ENCODE data around the gene KLRF2. TPM values are rescaled to one million over a fixed set of nuclear protein-coding genes. Genes with fewer than 3 reads are reported as not detected.

Gene KLRF2
- total RNA-seq, 1 donor from 2014 or later: not detected

DNA sequence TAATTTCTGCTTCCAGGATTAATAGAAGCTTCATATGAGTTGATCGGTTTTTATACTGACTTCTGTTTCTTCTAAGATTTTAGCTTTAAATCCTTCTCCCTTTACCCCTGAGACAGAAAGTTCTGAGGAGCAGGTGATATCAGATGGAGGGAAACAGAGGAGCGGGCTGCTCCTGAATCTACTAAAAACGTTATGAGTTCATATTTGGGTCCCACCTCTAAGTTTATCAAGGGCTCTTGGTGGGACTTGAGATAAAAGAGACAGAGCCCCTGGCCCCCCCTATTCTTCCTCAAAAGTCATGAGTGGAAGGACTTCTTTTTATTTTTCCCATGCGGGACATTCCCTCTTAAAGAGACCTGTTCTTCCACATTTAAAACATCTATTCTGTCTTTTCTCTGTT lies 27.1 kb downstream of the KLRF2 start:
- Mint-ChIP-seq H3K27me3 (ENCODE audit: unreplicated experiment) (peaks cover 1% of the 10 kb centered on the region), H3K36me3 (ENCODE audit: unreplicated experiment) (peaks cover 10% of the 10 kb centered on the region), H3K4me3 (ENCODE audit: unreplicated experiment) (no peak overlapping the region), H3K27ac (ENCODE audit: unreplicated experiment) (no peak overlapping the region), H3K9me3 (ENCODE audit: unreplicated experiment) (peaks cover 5% of the 10 kb centered on the region), H3K4me1 (ENCODE audit: low read depth, unreplicated experiment) (no peaks in the 10 kb centered on the region)
- DNase-seq: no peak
- TF ChIP-seq, protein P1, sequence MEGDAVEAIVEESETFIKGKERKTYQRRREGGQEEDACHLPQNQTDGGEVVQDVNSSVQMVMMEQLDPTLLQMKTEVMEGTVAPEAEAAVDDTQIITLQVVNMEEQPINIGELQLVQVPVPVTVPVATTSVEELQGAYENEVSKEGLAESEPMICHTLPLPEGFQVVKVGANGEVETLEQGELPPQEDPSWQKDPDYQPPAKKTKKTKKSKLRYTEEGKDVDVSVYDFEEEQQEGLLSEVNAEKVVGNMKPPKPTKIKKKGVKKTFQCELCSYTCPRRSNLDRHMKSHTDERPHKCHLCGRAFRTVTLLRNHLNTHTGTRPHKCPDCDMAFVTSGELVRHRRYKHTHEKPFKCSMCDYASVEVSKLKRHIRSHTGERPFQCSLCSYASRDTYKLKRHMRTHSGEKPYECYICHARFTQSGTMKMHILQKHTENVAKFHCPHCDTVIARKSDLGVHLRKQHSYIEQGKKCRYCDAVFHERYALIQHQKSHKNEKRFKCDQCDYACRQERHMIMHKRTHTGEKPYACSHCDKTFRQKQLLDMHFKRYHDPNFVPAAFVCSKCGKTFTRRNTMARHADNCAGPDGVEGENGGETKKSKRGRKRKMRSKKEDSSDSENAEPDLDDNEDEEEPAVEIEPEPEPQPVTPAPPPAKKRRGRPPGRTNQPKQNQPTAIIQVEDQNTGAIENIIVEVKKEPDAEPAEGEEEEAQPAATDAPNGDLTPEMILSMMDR (IDR thresholded peaks at IDR 0.05; ENCODE audit: partially characterized antibody, unreplicated experiment): no peak

DNA sequence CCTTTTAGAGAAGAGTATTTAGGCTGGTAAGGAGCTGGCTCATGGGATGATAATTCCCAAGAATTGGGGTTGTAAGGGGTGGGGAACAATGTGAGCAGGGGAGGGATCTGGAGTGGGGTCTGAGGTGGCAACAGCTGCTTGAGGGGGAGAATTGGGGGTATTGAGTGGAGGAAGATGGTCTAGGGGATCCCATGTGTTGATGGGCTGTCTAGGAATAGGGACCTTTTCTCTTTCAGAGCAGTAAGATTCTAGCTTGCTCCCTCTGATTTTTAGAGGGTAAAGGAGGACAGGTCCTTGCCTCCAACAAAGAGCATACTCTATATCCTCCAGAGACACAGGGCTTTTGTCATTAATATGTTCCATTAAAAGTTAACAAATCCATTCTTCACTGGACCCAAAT lies 28.4 kb downstream of the KLRF2 start:
- Mint-ChIP-seq H3K36me3 (ENCODE audit: unreplicated experiment) (peaks cover 10% of the 10 kb centered on the region), H3K4me1 (ENCODE audit: low read depth, unreplicated experiment) (no peaks in the 10 kb centered on the region), H3K9me3 (ENCODE audit: unreplicated experiment) (peaks cover 5% of the 10 kb centered on the region), H3K27ac (ENCODE audit: unreplicated experiment) (no peak overlapping the region), H3K4me3 (ENCODE audit: unreplicated experiment) (no peak overlapping the region), H3K27me3 (ENCODE audit: unreplicated experiment) (peaks cover 1% of the 10 kb centered on the region)
- TF ChIP-seq, protein P1 (IDR thresholded peaks at IDR 0.05; ENCODE audit: partially characterized antibody, unreplicated experiment): no peak
- DNase-seq: no peak

DNA sequence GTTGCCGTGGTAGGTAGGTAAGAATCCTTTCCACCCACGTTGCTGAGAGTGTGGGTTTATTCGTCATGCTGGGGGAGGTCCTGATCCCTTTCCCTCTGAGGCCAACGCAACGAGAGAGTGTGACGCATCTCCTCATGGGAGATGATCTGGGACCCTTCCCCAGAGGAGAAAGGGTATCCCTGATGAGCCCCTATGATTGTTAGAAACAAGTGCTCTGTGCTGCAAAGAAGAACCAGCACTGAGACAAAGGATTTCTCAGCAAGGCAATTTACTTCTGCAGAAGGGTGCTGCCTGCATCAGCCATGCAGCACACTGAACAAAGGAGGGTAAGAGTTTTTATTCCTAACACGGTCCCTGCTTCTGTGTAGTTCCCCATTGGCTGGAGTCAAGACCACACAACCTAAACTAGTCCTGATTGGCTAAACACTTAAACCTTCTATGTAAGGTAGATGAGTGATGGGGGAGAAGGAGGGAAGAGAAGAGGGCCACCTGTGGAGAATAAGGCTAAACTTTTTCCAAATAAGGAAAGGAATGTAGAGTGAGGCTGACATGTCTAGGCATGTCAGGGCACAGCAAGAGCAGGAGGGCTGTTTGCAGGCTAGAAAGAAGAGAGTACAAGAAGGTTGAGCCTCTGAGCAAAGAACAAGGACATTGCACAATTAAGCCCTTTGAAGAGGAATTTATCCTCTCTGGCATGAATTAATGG lies 29.6 kb downstream of the KLRF2 start:
- no peak for DNase-seq
- Mint-ChIP-seq H3K36me3 (ENCODE audit: unreplicated experiment) (peaks cover 10% of the 10 kb centered on the region), H3K9me3 (ENCODE audit: unreplicated experiment) (peaks cover 5% of the 10 kb centered on the region), H3K4me3 (ENCODE audit: unreplicated experiment) (no peak overlapping the region), H3K27me3 (ENCODE audit: unreplicated experiment) (peaks cover 1% of the 10 kb centered on the region), H3K4me1 (ENCODE audit: low read depth, unreplicated experiment) (no peaks in the 10 kb centered on the region), H3K27ac (ENCODE audit: unreplicated experiment) (no peak overlapping the region)
- TF ChIP-seq, protein P1 (IDR thresholded peaks at IDR 0.05; ENCODE audit: partially characterized antibody, unreplicated experiment): no peak

DNA sequence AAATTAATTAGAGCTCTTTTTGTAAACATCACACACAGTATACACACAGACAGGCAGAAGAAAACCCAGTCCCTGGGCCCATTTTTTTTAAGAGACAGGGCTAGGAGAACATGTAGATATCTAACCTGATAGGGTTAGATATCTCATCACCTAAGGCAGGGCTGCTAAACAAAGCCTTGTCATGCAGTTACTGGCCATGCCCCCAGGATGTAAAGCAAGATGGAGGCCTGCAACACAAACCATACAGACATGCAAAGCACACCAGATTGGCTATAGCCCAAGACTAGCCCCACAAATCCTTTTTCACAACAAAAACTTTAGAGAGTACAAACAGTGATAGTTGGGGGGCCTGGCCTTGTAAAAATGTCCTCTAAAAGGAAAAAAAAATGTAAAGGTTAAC lies 30.4 kb downstream of the KLRF2 start:
- Mint-ChIP-seq H3K27ac (ENCODE audit: unreplicated experiment) (no peak overlapping the region), H3K4me3 (ENCODE audit: unreplicated experiment) (no peak overlapping the region), H3K36me3 (ENCODE audit: unreplicated experiment) (peaks cover 10% of the 10 kb centered on the region), H3K27me3 (ENCODE audit: unreplicated experiment) (peaks cover 1% of the 10 kb centered on the region), H3K4me1 (ENCODE audit: low read depth, unreplicated experiment) (no peaks in the 10 kb centered on the region), H3K9me3 (ENCODE audit: unreplicated experiment) (peaks cover 5% of the 10 kb centered on the region)
- DNase-seq: no peak
- TF ChIP-seq, protein P1 (IDR thresholded peaks at IDR 0.05; ENCODE audit: partially characterized antibody, unreplicated experiment): no peak

DNA sequence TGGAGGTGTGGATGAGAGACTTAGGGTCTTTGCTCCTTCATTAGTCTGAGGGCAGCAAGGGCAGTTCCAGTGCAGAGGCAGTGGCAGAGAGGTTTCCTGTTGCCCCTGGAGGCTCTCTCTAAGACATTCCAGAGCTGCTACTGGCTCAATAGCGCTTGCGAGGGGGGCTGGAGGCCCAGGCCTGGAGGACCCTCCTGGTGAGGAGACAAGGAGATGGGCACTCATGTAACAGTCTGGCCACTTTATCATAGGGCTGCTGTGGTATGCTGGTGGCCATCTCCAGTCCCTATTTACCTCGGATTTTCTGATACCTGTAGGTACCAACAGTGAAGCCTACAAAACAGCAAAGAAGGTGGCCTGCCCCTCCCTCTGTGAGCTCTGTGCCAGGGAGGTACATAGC lies 38.2 kb downstream of the KLRF2 start:
- no peak overlapping the region for H3K27ac Mint-ChIP-seq (ENCODE audit: unreplicated experiment)
- H3K27me3 Mint-ChIP-seq (ENCODE audit: unreplicated experiment): peaks cover 2% of the 10 kb centered on the region
- H3K4me1 Mint-ChIP-seq (ENCODE audit: low read depth, unreplicated experiment): no peaks in the 10 kb centered on the region
- TF ChIP-seq, protein P1 (IDR thresholded peaks at IDR 0.05; ENCODE audit: partially characterized antibody, unreplicated experiment): no peak
- no peak for DNase-seq
- H3K4me3 Mint-ChIP-seq (ENCODE audit: unreplicated experiment): no peak overlapping the region
- H3K9me3 Mint-ChIP-seq (ENCODE audit: unreplicated experiment): peaks cover 2% of the 10 kb centered on the region
- no peaks in the 10 kb centered on the region for H3K36me3 Mint-ChIP-seq (ENCODE audit: unreplicated experiment)
